Measurements from ENCODE around the gene TTLL11.

GRCh38 chr9:121855476-121855875, 237.6 kb downstream of the TTLL11 start:
- TF ChIP-seq POLR2A (IDR thresholded peaks at IDR 0.05; ENCODE audit: extremely low read depth, insufficient read length) (no peak), CTCF (IDR thresholded peaks at IDR 0.05; ENCODE audit: low read depth, low read length) (no peak), MAX (IDR thresholded peaks at IDR 0.05; ENCODE audit: low read depth, low read length) (no peak)
